H9 (cell line): ENCODE measurements around the gene NEAT1. TPM values are rescaled to one million over a fixed set of nuclear protein-coding genes. Genes with fewer than 3 reads are reported as not detected.

ENCODE experiments used
- DNase-seq: peaks from one replicate; pipeline ENCODE4 v3.0.0-alpha.2; 2017
- H2AFZ ChIP-seq: one replicate; pipeline ENCODE4 v1.6.1; 2013; ENCODE audit warnings: mild to moderate bottlenecking, low read length, control low read depth, moderate library complexity
- H2AK5ac ChIP-seq: 2 replicates; pipeline ENCODE4 v1.6.1; 2013; ENCODE audit warnings: low read length, control low read depth, mixed read lengths; ENCODE audit not compliant: insufficient read length
- H2BK120ac ChIP-seq: one replicate; pipeline ENCODE4 v1.6.1; 2013; ENCODE audit warnings: low read depth, mild to moderate bottlenecking, low read length, control low read depth, inconsistent platforms; ENCODE audit not compliant: poor library complexity, severe bottlenecking
- H2BK12ac ChIP-seq: 2 replicates; pipeline ENCODE4 v1.6.1; 2013; ENCODE audit warnings: low read length, control low read depth, mixed read lengths, low read depth; ENCODE audit not compliant: insufficient read length
- H2BK15ac ChIP-seq: 2 replicates; pipeline ENCODE4 v1.6.1; 2013; ENCODE audit warnings: low read depth, low read length, control low read depth
- H2BK20ac ChIP-seq: one replicate; pipeline ENCODE4 v1.6.1; 2013; ENCODE audit warnings: low read depth, mild to moderate bottlenecking, low read length, control low read depth, inconsistent platforms; ENCODE audit not compliant: poor library complexity, severe bottlenecking
- H2BK5ac ChIP-seq: 2 replicates; pipeline ENCODE4 v1.6.1; 2013; ENCODE audit warnings: low read length, control low read depth, mixed read lengths; ENCODE audit not compliant: insufficient read length
- H3K14ac ChIP-seq: 2 replicates; pipeline ENCODE4 v1.6.1; 2013; ENCODE audit warnings: low read length, control low read depth; ENCODE audit not compliant: insufficient read depth
- H3K18ac ChIP-seq: 2 replicates; pipeline ENCODE4 v1.6.1; 2013; ENCODE audit warnings: low read depth, mild to moderate bottlenecking, mixed read lengths, low read length, control low read depth; ENCODE audit not compliant: insufficient read length
- H3K23ac ChIP-seq: 2 replicates; pipeline ENCODE4 v1.6.1; 2013; ENCODE audit warnings: low read length, control low read depth, mixed read lengths, low read depth; ENCODE audit not compliant: insufficient read length
- H3K23me2 ChIP-seq: 2 replicates; pipeline ENCODE4 v1.6.1; 2013; ENCODE audit warnings: low read depth, mild to moderate bottlenecking, mixed read lengths, low read length, control low read depth; ENCODE audit not compliant: insufficient read length, poor library complexity, severe bottlenecking
- H3K27ac ChIP-seq: 2 replicates; pipeline ENCODE4 v1.5.1; 2013; ENCODE audit warnings: low read length, control low read depth, mixed read lengths, low read depth; ENCODE audit not compliant: insufficient read length
- H3K27me3 ChIP-seq: 2 replicates; pipeline ENCODE4 v1.6.1; 2013; ENCODE audit warnings: low read length, control low read depth, inconsistent platforms; ENCODE audit not compliant: insufficient read depth
- H3K4ac ChIP-seq: 2 replicates; pipeline ENCODE4 v1.6.1; 2013; ENCODE audit warnings: low read depth, mild to moderate bottlenecking, control low read depth, inconsistent platforms, low read length, moderate library complexity
- H3K4me1 ChIP-seq: 2 replicates; pipeline ENCODE4 v1.6.1; 2013; ENCODE audit warnings: low read length, control low read depth, inconsistent platforms; ENCODE audit not compliant: insufficient read depth
- H3K4me2 ChIP-seq: 2 replicates; pipeline ENCODE4 v1.6.1; 2013; ENCODE audit warnings: low read length, control low read depth, mixed read lengths; ENCODE audit not compliant: insufficient read length, insufficient read depth
- H3K56ac ChIP-seq: 2 replicates; pipeline ENCODE4 v1.6.1; 2013; ENCODE audit warnings: low read depth, mild to moderate bottlenecking, mixed read lengths, low read length, control low read depth; ENCODE audit not compliant: insufficient read length
- H3K79me1 ChIP-seq: 2 replicates; pipeline ENCODE4 v1.6.1; 2013; ENCODE audit warnings: low read depth, mild to moderate bottlenecking, moderate library complexity, low read length, control low read depth, inconsistent platforms; ENCODE audit not compliant: insufficient read depth, poor library complexity, severe bottlenecking
- H3K79me2 ChIP-seq: 2 replicates; pipeline ENCODE4 v1.6.1; 2013; ENCODE audit warnings: low read length, control low read depth, inconsistent platforms; ENCODE audit not compliant: insufficient read depth
- H3K9ac ChIP-seq: 2 replicates; pipeline ENCODE4 v1.6.1; 2013; ENCODE audit warnings: low read length, control low read depth, mixed read lengths; ENCODE audit not compliant: insufficient read length; ENCODE audit errors: extremely low read depth
- H3K9me3 ChIP-seq: one replicate; pipeline ENCODE4 v1.6.1; 2013; ENCODE audit warnings: low read depth, low read length, inconsistent platforms; ENCODE audit not compliant: control insufficient read depth
- H3T11ph ChIP-seq: one replicate; pipeline ENCODE4 v1.6.1; 2013; ENCODE audit warnings: mild to moderate bottlenecking, low read length, control low read depth, inconsistent platforms
- H4K20me1 ChIP-seq: one replicate; pipeline ENCODE4 v1.6.1; 2013; ENCODE audit not compliant: control insufficient read depth, insufficient read length, insufficient read depth
- H4K5ac ChIP-seq: 2 replicates; pipeline ENCODE4 v1.6.1; 2013; ENCODE audit warnings: low read depth, mild to moderate bottlenecking, mixed read lengths, low read length, control low read depth; ENCODE audit not compliant: insufficient read length
- H4K8ac ChIP-seq: replicated peaks from 2 replicates; pipeline ENCODE4 v1.6.1; 2013; ENCODE audit warnings: low read length, control low read depth, mixed read lengths, low read depth; ENCODE audit not compliant: insufficient read length
- H4K91ac ChIP-seq: 2 replicates; pipeline ENCODE4 v1.6.1; 2013; ENCODE audit warnings: low read depth, mild to moderate bottlenecking, moderate library complexity, mixed read lengths, low read length, control low read depth; ENCODE audit not compliant: insufficient read length
- H3K27ac Mint-ChIP-seq, 3 experiments: 2 replicates in 2 of 3; 3 replicates in 1 of 3; pipeline ENCODE4 v1.8.0; 2020 to 2021; ENCODE audit warnings: mixed read lengths in 3 of 3, mild to moderate bottlenecking in 1 of 3, moderate library complexity in 1 of 3
- H3K27me3 Mint-ChIP-seq: 2 replicates; pipeline ENCODE4 v1.8.0; 2021; ENCODE audit warnings: low read depth, mild to moderate bottlenecking, moderate library complexity, mixed read lengths
- H3K36me3 Mint-ChIP-seq, 3 experiments: 2 replicates in 2 of 3; 3 replicates in 1 of 3; pipeline ENCODE4 v1.8.0; 2020 to 2021; ENCODE audit warnings: low read depth in 3 of 3, mixed read lengths in 3 of 3; ENCODE audit not compliant: insufficient read depth in 1 of 3
- H3K4me1 Mint-ChIP-seq, 2 experiments: 2 replicates each; pipeline ENCODE4 v1.8.0; 2020; ENCODE audit warnings: mixed read lengths in 2 of 2
- H3K4me3 Mint-ChIP-seq, 2 experiments: 2 replicates in 1 of 2; 3 replicates in 1 of 2; pipeline ENCODE4 v1.8.0; 2020 to 2021; ENCODE audit warnings: mild to moderate bottlenecking in 2 of 2, mixed read lengths in 2 of 2, moderate library complexity in 1 of 2
- H3K9me3 Mint-ChIP-seq, 2 experiments: 2 replicates in 1 of 2; 3 replicates in 1 of 2; pipeline ENCODE4 v1.8.0; 2020; ENCODE audit warnings: mild to moderate bottlenecking in 2 of 2, mixed read lengths in 2 of 2, moderate library complexity in 1 of 2
- WGBS: extraction: QIAGEN DNeasy Blood & Tissue Kit; methylation state at CpG from one replicate; pipeline ENCODE4 v1.1.7; 2013; ENCODE audit warnings: missing lambda C conversion rate, low lambda C conversion rate, mixed read lengths; ENCODE audit not compliant: insufficient read length; ENCODE audit errors: extremely low coverage; 5-methylcytosine and 5-hydroxymethylcytosine counted together
- total RNA-seq: library from RNA; stranded (reverse); gene quantifications from 2 replicates; pipeline ENCODE4 v1.2.1, GENCODE V29; 2021
- TF ChIP-seq, protein P1 (sequence below): fragments of 200-600 bp; sonication (generic); conservative IDR thresholded peaks from 3 replicates; pipeline ENCODE4 v1.8.0; 2021; ENCODE audit warnings: antibody characterized with exemption, mild to moderate bottlenecking

The NEAT1 gene
- total RNA-seq, 1 experiment from 2014 or later, result 12.7 TPM

DNA sequence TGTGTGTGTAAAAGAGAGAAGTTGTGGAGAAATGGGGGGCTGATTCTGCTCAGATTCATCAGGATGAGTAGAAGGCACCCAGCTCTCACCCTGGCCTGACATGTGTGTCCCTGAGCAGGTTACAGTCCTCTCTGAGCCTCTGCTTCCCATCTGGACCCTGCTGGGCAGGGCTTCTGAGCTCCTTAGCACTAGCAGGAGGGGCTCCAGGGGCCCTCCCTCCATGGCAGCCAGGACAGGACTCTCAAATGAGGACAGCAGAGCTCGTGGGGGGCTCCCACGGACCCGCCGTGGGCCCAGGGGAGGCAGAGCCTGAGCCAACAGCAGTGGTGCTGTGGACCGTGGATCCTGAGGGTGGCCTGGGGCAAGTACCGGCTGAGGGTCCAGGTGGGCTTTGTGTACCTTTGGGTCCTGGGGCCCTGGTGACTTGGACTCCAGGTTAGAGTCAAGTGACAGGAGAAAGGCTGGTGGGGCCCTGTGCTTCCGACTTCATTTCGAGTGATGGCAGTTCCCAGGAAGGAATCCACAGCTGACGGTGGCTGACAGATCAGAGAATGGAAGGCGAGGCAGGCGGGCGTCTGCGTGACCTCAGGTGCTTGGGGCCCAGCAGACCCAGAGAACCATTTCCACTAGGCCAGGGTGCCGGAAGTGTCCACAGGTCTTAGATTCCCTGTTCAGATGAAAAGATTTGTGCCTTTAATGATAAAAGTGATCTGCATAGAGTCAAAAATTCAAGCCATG is 21.9 kb downstream of the NEAT1 start:
- no peak overlapping the region for H3K23ac ChIP-seq
- no peak overlapping the region for H2BK12ac ChIP-seq
- H2BK120ac ChIP-seq, result no peak overlapping the region
- no peak overlapping the region for H4K91ac ChIP-seq
- TF ChIP-seq, protein P1, sequence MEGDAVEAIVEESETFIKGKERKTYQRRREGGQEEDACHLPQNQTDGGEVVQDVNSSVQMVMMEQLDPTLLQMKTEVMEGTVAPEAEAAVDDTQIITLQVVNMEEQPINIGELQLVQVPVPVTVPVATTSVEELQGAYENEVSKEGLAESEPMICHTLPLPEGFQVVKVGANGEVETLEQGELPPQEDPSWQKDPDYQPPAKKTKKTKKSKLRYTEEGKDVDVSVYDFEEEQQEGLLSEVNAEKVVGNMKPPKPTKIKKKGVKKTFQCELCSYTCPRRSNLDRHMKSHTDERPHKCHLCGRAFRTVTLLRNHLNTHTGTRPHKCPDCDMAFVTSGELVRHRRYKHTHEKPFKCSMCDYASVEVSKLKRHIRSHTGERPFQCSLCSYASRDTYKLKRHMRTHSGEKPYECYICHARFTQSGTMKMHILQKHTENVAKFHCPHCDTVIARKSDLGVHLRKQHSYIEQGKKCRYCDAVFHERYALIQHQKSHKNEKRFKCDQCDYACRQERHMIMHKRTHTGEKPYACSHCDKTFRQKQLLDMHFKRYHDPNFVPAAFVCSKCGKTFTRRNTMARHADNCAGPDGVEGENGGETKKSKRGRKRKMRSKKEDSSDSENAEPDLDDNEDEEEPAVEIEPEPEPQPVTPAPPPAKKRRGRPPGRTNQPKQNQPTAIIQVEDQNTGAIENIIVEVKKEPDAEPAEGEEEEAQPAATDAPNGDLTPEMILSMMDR, result no peak
- no peak overlapping the region for H4K5ac ChIP-seq
- H3K18ac ChIP-seq, result no peak overlapping the region
- H3K79me2 ChIP-seq, result no peaks in the 10 kb centered on the region
- H3K9ac ChIP-seq, result no peak overlapping the region
- H3K4me2 ChIP-seq, result no peak overlapping the region
- Mint-ChIP-seq H3K27me3 (peaks cover 24% of the 10 kb centered on the region), H3K36me3 (peaks cover 2 to 3% (median 2%) of the 10 kb centered on the region in 3 experiments; a peak in 5 of 7 replicates), H3K4me3 (no peak overlapping the region), H3K4me1 (peaks cover 12 to 14% of the 10 kb centered on the region in 2 experiments), H3K9me3 (peaks cover 2 to 3% of the 10 kb centered on the region in 2 experiments), H3K27ac (no peak overlapping the region; a peak in 1 of 7 replicates)
- no peak overlapping the region for H2BK5ac ChIP-seq
- H3K27me3 ChIP-seq, result no peaks in the 10 kb centered on the region
- H4K8ac ChIP-seq, result no peak overlapping the region
- H3K23me2 ChIP-seq, result no peaks in the 10 kb centered on the region
- H3K79me1 ChIP-seq, result no peaks in the 10 kb centered on the region
- H3T11ph ChIP-seq, result no peak overlapping the region
- no peak overlapping the region for H2BK15ac ChIP-seq
- H3K4me1 ChIP-seq, result no peaks in the 10 kb centered on the region
- H4K20me1 ChIP-seq, result no peaks in the 10 kb centered on the region
- no peak overlapping the region for H3K14ac ChIP-seq
- no peak overlapping the region for H2AK5ac ChIP-seq
- H3K4ac ChIP-seq, result no peak overlapping the region
- no peaks in the 10 kb centered on the region for H3K9me3 ChIP-seq
- no peak for DNase-seq
- H2BK20ac ChIP-seq, result no peak overlapping the region
- H3K56ac ChIP-seq, result no peak overlapping the region
- H3K27ac ChIP-seq, result no peak overlapping the region
- no peak overlapping the region for H2AFZ ChIP-seq
- WGBS, result no CpG with 5 or more reads among the region's 14 CpGs
